SU-DHL-6 (cell line): Measurements from ENCODE around the gene MAP1B.

Source experiments
- EZH2phosphoT487 ChIP-seq: fragments of 200-600 bp; sonication (generic), shearing (Covaris generic); conservative IDR thresholded peaks from 2 replicates; pipeline ENCODE4 v1.6.1; 2018; ENCODE audit warnings: mild to moderate bottlenecking, antibody characterized with exemption, low read length, moderate library complexity, mixed read lengths
- TF ChIP-seq, protein P1 (sequence below): fragments of 200-600 bp; sonication (generic); IDR thresholded peaks from one replicate; pipeline ENCODE4 v1.5.1; 2017; ENCODE audit warnings: antibody characterized with exemption, mild to moderate bottlenecking, low read length, moderate library complexity; ENCODE audit not compliant: insufficient read depth, poor library complexity, severe bottlenecking

DNA sequence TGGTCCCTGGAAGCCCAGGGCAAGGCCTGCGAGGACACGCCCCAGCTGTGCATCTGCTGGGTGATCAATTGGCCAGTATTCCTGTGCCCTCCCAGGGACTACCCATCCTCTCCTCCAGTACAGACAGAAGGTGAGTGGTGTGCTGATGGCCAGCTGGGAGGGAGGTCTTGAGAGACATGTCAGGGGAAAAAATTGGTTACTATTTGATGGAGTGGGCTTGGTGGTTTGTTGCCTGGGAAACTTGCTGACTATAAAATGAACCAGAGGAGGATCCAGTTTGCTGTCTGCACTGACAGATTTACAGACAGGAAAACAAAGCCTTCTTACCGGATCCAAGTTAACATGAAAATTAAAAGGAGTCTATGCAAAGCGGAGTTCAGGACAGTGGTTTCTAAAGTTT is 40.3 kb downstream of the MAP1B start:
- TF ChIP-seq, protein P1, sequence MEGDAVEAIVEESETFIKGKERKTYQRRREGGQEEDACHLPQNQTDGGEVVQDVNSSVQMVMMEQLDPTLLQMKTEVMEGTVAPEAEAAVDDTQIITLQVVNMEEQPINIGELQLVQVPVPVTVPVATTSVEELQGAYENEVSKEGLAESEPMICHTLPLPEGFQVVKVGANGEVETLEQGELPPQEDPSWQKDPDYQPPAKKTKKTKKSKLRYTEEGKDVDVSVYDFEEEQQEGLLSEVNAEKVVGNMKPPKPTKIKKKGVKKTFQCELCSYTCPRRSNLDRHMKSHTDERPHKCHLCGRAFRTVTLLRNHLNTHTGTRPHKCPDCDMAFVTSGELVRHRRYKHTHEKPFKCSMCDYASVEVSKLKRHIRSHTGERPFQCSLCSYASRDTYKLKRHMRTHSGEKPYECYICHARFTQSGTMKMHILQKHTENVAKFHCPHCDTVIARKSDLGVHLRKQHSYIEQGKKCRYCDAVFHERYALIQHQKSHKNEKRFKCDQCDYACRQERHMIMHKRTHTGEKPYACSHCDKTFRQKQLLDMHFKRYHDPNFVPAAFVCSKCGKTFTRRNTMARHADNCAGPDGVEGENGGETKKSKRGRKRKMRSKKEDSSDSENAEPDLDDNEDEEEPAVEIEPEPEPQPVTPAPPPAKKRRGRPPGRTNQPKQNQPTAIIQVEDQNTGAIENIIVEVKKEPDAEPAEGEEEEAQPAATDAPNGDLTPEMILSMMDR: no peak
- TF ChIP-seq EZH2phosphoT487: no peak
